HG02840 (cell line): Measurements from ENCODE around the gene NCKAP5.

Experiments
- ATAC-seq: cut with Tn5 transposase; IDR thresholded peaks from one replicate; pipeline ENCODE4 v1.9.1; 2021; ENCODE audit warnings: mild to moderate bottlenecking, moderate library complexity, moderate number of reproducible peaks; ENCODE audit not compliant: unreplicated experiment, low FRiP score

The NCKAP5 gene

DNA sequence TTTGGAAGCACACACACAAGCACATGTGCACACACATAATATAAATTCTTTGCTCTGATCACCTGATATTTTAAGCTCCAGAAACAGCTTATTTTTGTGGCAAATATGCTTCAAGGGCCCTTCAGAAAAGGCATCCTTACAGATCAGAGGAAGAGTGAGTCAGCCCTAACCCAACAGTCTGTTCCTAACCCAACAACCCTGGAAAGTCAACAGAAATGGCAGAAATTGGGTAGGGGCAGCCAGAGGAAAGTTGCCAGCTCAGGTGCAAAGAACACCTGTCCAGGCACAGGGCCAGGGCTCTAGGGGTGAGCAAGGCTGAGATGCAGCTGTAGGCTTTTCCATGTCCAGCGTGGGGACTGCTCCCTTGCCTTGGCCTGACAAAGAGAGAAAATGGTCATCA lies 6.4 kb upstream of the NCKAP5 start:
- no peak for ATAC-seq

DNA sequence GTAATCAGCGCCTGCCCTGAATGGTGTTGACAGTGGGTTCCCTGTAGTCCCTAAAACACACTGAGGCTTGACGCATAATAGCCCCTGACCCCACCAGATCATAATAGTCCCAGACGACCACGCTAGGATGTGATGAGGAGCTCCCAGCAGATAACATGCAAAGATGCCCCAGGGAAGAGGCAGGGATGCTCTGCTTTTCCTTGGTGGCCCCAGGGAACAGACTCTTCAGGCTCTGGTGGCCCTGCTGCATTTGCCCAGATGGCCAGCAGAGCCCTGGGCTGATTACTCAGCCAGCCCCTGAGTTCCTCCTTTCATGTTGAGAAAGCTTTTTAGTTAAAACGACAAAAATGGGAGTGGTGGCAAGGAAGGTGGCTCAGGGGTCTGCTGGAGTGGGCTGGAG lies 5.9 kb upstream of the NCKAP5 start:
- no peak for ATAC-seq

DNA sequence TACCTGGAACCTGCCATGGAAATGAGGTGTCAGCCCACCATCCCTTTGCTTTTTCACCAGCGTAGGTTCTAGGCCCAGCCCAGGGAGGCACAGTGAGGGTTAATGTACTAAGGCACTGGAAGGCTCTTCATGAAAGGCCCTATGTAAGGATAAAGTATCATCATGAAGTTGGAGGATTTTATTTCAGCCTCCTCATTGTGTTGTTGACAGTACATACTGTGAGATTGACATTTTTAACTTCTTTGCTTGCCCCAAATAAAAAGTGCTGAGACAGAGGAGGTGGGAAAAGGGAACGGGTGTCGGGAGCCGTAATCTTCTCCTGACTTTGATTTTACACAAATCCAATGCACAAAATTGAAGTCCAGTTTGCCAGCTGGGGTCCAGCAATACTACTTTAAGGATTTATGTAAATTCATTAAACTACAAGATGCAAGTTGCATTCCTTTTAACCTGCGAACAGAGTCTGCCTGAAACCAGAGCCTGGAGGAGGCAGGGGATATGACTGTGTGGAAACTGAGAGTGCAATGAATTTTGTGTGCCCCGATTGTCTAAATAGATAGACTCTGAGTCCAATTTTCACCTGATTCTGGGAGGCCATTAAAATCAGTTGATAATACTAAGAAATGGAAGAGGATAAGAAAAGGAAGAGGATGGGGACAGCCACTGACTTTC lies 5.4 kb upstream of the NCKAP5 start:
- no peak for ATAC-seq

DNA sequence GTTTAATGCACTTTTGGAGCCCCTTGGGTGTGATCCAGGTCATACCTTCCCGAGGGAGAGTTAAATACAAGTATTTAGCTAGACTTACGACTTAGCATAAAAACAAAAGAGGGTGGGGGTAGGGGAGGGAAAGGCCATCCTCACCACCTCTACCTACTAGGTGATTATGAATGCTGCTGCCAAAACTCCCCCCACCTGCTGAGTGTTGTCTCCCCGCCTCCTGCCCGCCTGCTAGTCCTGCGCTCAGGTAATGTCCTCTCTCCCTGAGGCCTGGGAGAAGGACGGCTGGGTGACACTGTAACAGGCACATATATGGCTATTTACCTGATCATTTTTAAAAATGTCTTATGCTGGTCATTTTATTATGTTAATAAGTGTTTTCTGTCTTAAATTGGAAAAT lies 3.0 kb upstream of the NCKAP5 start:
- no peak for ATAC-seq

DNA sequence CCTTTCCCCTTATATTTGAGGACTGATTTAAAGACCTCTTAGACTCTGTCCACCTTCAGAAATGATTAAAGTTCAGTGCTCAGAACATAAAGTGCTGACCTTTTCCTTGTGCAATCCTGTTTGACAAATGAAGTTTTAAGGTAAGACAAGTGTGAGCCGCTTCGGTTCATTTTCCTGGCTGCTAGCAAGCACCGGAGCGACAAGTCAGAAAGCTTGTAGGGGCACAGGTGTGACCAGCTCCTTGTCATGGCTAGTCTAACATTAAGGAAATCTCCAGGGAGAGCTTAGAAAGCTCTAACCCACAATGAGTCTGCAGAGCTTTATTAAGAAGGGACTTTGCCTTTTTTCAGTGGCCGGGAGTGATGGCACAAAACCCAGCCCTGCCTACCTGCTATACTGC lies 2.3 kb upstream of the NCKAP5 start:
- ATAC-seq = no peak

DNA sequence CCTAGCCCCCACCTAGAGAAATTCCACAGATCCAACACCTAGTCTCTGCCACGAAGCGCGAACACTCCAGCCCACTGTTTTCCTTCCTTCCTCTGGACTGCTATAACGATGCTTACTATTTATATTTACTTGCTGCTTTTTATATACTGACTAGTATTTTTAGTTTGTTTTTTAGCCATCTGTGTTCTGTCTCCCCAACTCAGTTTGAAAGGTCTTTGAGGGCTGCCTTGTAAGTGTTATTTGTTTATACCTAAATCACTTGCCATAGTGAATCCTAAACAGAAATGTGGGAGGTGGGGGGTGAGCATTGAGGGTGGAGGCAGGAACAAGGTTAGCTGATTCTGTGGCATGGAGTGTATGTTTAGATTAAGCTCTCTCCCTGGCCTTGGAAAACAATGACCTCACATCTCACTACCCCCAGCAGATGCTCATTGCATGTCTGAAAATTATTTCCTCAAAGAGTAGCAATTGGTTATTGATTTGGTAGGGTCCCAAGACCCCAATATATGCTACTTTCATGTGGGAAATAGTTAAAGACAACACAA lies 1.1 kb upstream of the NCKAP5 start:
- no peak for ATAC-seq

DNA sequence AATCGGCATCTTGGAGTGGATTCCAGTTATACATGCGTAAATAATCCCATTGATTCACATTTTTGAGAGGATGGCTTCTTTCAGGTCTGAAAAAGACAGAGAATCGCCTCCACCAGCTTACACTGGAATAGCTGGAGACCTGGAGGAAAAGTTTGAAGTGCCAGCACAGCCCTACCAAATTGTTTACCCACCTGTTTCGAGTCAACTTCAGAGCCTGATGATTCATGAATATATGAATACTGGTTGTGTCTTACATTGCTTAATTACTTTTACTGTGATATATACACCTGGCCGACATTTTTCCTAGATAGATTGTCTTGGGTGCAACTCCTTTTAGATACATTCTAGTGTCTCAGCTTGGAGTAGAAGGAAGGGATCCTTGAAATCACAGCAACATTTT lies 335 bp upstream of the NCKAP5 start:
- ATAC-seq = no peak

DNA sequence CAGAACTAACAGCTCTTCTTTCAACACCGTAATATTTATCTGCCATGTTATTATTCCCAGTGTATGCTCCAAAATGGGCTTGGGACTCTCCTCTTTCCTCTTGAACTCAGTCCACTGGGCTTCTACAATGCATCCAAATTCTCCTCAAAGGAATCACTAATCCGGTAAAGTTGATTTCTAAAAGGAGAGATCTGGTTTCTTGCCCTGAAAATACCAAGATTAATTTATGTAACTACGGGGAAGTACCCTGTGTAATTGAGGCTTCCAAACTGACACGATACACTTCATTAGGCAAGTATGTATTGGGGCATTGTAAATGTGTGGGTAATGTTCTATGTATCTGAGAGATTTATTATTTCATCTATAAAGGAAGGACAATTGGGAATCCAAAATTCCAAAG lies 5.7 kb downstream of the NCKAP5 start:
- ATAC-seq = no peak

DNA sequence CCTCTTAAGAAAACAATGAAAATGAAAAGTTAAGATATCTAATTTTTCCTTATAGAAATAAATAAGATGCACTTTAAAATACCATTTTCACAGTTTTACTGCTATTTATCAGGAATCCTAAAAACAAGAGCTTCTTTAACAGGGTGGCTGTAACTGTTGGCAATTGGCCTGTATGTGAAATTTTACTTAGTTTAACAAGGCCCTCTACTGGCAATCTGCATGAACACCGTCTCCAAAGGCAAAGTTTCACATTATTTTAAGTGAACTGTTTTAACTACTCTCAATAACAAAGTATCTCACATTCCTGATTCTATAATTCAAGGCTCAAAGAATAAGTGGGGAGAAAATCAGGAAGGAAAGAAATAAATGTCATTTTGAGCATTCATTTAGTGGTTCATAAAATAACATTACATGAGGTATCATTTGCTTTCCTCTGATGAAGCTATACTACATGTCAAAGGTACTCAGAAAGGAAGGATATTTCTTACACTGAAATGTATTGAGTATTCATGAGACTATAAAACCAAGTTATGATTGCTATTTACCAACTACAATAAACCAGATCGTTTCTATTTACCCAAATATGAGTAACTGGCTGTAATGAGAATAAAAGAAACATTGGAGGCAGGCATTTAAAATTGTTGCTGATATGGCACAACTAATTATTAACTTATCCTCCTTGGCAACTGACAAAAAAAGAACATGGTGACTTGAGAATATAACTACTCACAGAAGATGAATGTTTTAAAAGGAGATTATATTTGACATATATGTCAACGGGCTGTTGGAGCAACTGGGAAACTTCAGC lies 7.0 kb downstream of the NCKAP5 start:
- ATAC-seq = no peak

DNA sequence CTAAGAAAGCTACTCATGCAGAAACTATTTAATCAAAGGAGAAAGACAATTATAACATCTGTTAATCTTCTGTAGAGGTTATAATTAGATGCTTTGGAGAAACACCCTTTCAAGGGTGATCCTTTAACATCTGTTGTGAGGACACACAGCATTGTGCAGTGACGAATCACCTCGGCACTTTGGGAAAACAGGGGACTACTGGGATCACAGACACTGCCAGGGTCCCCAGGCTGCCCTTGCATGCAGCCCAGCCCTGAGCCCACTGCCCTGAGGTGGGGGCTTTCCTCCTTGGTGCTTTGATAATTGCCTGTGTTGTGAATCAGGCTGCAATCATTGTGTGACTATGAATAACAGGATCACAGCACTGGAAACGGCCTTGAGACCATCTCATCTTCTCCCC lies 10.6 kb downstream of the NCKAP5 start:
- ATAC-seq = no peak

DNA sequence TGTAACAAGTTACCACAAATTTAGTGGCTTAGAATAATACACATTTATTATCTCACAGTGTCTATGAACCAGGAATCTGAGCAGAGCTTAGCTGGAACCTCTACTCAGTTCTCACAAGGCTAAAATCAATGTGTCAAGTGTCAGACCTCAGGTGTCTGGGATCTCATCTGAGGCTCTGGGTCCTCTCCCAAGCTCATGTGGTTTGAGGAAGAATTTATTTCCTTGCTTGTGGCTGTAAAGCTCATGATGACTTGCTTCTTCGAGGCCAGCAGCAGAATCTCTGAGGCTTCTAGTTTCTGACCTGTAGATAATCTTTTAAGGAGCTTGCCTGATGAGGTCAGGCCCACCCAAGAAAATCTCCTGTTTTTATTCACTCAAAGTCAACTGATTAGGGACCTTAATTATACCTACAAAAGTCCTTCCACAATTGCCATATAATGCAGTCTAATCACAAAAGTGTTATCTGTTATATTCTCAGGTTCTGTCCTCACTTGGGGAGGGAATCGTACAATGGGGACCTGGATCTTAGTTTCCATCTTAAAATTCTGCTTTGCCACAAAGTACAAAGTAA lies 14.3 kb downstream of the NCKAP5 start:
- no peak for ATAC-seq

DNA sequence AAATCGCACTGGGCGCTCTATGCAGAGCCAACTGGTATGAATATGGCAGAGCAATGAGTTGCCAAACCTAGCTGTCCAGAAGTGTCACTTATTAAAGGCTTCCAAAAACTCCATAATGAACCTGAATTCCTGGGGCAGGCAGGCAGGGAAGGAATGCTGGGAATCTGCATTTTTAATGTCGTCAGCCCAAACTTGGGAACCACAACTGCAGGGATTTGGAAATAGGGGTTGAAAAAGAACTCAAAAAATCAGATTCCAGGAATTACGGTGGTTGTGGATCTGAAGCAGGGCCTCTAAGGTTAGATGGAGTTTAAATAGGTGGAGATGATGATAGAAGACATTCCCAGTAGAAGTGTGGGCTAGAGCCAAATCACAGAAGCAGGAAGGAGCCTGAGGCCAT lies 15.0 kb downstream of the NCKAP5 start:
- no peak for ATAC-seq

DNA sequence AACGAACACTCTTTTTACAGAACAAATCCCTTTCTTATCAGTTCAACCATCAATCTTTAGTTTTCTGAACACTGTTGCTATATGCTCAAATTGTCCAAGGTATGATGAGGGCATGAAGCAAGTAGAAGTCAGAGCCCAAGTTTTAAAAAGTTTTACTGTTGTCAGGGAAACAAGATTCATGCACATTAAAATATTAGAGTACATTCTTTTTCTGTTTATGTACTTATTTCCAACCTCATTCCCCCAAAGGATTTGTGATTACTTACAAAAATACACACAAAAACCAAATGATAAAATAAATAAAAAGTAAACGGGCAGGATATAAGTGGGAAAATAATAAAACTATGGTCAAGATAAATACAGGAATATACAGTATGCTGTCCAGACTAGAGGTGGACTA lies 15.4 kb downstream of the NCKAP5 start:
- ATAC-seq = no peak

DNA sequence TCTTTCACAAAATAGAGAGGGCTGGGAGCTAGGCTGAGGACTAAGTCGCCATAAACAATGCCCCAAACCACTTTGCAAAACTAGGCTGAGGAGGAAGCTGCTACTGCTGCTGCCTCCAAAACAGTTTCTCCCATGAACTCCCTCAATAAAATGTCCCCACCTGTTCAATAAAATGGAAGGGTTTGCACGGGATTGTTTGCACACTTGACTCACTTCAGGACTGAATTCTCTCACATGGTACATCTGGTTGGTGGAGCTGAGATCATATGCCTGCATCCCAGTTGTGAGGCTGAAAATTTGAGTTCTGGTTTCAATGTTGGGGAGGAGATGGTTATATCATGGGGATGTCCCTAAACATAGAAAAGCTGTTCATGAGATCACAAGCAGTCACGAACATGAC lies 26.5 kb downstream of the NCKAP5 start:
- ATAC-seq = no peak

DNA sequence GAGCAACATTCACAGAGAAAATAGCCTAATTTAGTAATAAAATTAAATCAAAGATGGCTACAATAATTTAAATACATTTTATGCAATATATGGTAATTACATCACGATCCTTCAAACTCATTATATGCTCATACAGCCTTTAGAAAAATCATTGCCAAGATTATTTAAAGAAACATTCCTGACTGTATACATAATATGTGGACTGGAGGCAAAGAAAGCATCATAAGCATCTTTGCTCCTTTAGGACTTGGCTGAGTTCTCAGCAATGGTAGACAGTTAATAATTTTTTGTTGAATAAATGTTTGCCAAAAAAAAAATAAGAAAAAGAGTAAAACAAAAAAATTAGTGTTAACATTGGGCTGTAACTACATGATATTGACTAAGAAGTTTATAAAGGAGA lies 26.9 kb downstream of the NCKAP5 start:
- no peak for ATAC-seq

DNA sequence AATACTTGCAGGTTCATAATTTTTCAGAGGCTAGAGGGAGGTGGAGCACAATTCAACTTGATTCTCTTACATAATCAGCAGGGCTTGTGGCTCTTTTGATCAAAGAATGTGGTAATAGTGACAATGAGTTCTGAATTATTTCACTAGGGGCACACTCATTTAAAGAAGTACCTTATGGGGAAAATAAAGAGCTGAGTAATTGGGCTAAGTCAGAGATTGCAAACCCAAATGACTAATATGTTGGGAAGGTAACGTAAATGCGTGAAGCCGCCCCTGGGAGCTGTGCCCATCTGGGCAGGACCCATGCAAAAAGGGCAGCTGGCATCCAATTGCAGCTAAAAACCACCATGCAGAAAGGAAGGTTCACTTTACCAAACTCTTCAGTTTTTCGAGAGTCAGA lies 35.3 kb downstream of the NCKAP5 start:
- ATAC-seq = no peak

DNA sequence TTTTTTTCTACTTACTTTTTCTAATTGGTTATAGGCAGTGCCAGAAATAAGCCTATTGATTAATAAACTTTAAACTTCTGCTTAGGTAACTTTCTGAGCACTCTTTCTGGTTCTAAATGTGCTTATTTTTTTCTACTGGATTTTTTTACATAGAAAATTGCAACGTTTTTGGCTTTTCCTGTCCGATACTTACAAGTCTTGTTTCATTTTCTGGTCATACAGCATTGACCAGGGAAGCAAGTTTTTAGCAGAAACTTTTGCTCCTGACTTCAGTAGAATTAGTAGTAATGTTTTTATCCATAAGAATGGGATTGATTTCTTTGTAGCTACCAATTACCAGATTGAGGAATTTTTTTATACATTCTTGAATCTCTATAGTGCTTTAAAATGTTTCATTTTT lies 36.9 kb downstream of the NCKAP5 start:
- ATAC-seq = no peak

DNA sequence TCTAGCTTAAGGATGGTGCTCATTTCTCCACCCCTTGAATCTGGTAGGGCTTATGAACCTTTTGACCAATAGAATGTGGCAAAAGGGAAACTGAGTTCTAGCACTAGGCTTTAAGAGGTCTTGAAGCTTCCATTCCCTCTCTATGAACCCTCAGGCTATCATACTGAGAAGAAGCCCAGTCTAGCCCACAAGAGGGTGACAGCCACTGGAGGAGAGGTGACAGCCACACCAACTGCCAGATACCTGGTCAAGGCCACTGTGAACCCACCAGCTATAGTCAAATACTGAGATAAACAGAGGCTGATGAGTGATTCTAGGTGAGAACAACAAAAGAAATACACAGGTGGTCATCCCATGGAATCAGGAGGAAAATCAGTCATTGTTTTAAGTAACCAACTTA lies 37.6 kb downstream of the NCKAP5 start:
- ATAC-seq = no peak

DNA sequence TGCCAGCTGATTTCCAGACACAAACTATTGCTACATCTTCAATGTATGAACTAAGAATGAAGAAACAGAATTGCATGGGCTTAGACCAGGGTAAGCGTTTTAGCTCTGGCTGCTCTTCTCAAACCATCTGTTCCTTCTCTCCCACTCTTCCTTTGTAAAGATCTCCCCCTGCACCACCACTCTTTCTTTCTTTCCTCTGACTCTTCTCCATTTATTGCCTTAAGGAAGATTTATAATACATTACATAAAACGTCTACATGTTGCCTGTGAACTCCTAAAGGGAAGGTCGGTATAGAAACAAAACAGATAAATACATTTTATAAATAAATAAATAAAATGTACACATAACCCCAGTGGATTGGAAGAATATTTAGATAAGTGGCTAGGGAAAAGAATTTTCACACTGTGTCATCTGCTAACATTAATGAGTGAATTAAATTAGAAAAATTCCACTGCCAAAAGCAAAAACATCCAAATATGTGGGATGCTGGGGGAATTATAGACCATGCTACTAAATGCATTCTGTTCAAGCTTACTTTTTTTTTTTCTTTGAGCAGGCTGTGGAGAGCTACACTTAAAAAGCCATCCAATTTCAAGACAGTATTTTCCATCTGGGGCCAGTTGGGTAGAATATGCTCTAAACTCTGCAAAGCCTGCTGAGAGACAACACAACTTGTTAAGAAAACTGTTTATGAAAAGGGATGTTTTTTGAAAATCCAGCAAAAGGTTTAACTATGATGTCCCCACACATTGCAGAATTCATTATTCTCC lies 41.5 kb downstream of the NCKAP5 start:
- ATAC-seq = no peak

DNA sequence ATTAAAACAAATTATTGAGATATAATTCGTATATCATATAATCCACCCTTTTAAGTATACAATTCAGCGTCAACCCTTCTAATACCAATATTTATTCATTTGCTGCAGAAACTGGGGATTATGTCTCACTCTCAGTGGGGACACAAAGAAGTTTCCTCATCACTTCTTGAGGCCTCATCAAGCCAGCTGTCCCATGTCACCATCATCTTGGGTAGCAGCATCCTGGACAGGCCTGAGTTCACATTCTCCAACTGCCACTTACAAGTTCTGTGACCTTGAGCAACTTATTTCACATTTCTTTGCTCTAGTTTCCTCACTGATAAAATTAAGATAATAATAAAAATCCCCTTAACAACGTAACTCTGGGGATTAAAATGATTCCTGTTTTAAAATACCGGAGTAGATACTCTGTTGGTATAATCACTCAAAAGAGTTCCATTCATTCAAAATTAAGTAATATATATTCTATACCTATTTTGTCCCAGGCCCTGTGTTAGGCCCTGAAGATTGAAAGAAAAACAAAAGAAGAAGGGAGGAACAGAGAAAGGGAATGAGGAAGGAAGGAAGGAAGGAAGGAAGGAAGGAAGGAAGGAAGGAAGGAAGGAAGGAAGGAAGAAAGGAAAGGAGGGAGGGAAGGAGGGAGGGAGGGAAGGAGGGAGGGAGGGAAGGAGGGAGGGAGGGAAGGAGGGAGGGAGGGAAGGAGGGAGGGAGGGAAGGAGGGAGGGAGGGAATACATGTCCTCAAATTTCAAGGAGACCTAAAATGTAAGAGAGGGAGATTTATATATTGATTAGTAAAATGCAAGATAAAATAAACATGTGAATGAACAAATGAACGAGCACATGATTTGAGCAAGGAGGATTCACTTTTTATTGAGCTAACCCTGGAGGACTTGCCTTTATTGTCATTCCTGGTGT lies 42.4 kb downstream of the NCKAP5 start:
- no peak for ATAC-seq
